Hematopoietic multipotent progenitor cell (in vitro differentiated cells): ENCODE measurements around the gene CLDN1. TPM values are rescaled to one million over a fixed set of nuclear protein-coding genes. Genes with fewer than 3 reads are reported as not detected.

Experiments used
- DNase-seq, 3 donors: peaks; one replicate each; pipeline ENCODE4 v3.0.0-alpha.2; 2011 to 2015; ENCODE audit warnings: low read depth in 2 of 3, low spot score in 2 of 3
- total RNA-seq: library from RNA; depleted of rRNA; stranded (reverse); fragments of >200 nt; gene quantifications from one replicate; pipeline ENCODE4 v1.2.3, GENCODE V29; 2012

CLDN1 gene
- total RNA-seq, result not detected

- peak; percentile 44 to 75 (median 63) for DNase-seq
Measured at GRCh38 chr3:190321789-190322603, at the start of gene CLDN1. TSS of gene CLDN1 (minus strand) at chr3:190322446. CDS start at chr3:190322206, 240 bp downstream.

- DNase-seq, result no peak
Measured at GRCh38 chr3:190371152-190371551, 48.9 kb upstream of the CLDN1 start.

GRCh38 chr3:190370369-190370768, 48.1 kb upstream of the CLDN1 start:
- DNase-seq, result no peak

GRCh38 chr3:190369668-190370295, 47.5 kb upstream of the CLDN1 start:
- no peak for DNase-seq

- no peak for DNase-seq
Measured at GRCh38 chr3:190368881-190369280, 46.6 kb upstream of the CLDN1 start.

GRCh38 chr3:190366133-190366532, 43.9 kb upstream of the CLDN1 start:
- DNase-seq, result no peak

GRCh38 chr3:190362258-190362657, 40.0 kb upstream of the CLDN1 start:
- DNase-seq, result no peak

GRCh38 chr3:190361791-190362190, 39.5 kb upstream of the CLDN1 start:
- DNase-seq, result no peak

GRCh38 chr3:190360228-190360627, 38.0 kb upstream of the CLDN1 start:
- DNase-seq, result no peak

GRCh38 chr3:190359813-190360212, 37.6 kb upstream of the CLDN1 start:
- no peak for DNase-seq

GRCh38 chr3:190357468-190357867, 35.2 kb upstream of the CLDN1 start:
- no peak for DNase-seq

GRCh38 chr3:190356246-190356645, 34.0 kb upstream of the CLDN1 start:
- DNase-seq, result no peak

- no peak for DNase-seq
Measured at GRCh38 chr3:190352861-190353457, 30.7 kb upstream of the CLDN1 start.

- DNase-seq, result no peak
Measured at GRCh38 chr3:190346541-190346940, 24.3 kb upstream of the CLDN1 start.

GRCh38 chr3:190345878-190346277, 23.6 kb upstream of the CLDN1 start:
- DNase-seq, result no peak

GRCh38 chr3:190345027-190345821, 23.0 kb upstream of the CLDN1 start:
- DNase-seq, result peak in 2 of 3 donors; percentile 29 to 59

GRCh38 chr3:190340071-190340470, 17.8 kb upstream of the CLDN1 start:
- DNase-seq, result no peak

GRCh38 chr3:190339130-190339529, 16.9 kb upstream of the CLDN1 start:
- DNase-seq, result peak in 2 of 3 donors; percentile 18 to 46

- DNase-seq, result peak in 2 of 3 donors; percentile 30 to 42
Measured at GRCh38 chr3:190338717-190339116, 16.5 kb upstream of the CLDN1 start.

GRCh38 chr3:190337301-190337700, 15.1 kb upstream of the CLDN1 start:
- no peak for DNase-seq
